HCT116 (cell line): ENCODE measurements around the gene NOC2L. TPM values are rescaled to one million over a fixed set of nuclear protein-coding genes. Genes with fewer than 3 reads are reported as not detected.

Experiments
- ATAC-seq: fragments of 200-7000 bp; cut with Tn5 transposase; 2 replicates; pipeline ENCODE4 v1.9.1; 2020; ENCODE audit warnings: mild to moderate bottlenecking, moderate library complexity
- BruUV-seq: library from RNA; stranded (reverse); fragments of 400-500 nt; replicated peaks from 2 replicates; lab custom pipeline; 2021; lab: Mats Ljungman, UMichigan
- CTCF ChIA-PET: fragments of 300-600 bp; sonication (Branson Sonifier 250); formaldehyde crosslinking; loops from one replicate; lab custom pipeline; 2021; ENCODE audit warnings: antibody characterized with exemption; lab: Charles Lee
- POLR2A ChIA-PET: fragments of 300-600, 350-600 bp; sonication (Branson Sonifier 250); formaldehyde crosslinking; loops from one replicate; lab custom pipeline; 2021; ENCODE audit warnings: antibody characterized with exemption; lab: Charles Lee
- RAD21 ChIA-PET, 2 experiments: fragments of 300-600 bp; sonication (Branson Sonifier 250); formaldehyde crosslinking; loops; one replicate each; lab custom pipeline; 2023; ENCODE audit warnings: low total read pairs in 2 of 2; ENCODE audit not compliant: uncharacterized antibody in 2 of 2, unreplicated experiment in 2 of 2, low non-redundant PET in 1 of 2; lab: Charles Lee
- DNase-seq: peaks from one replicate; pipeline ENCODE4 v3.0.0-alpha.2; 2010; ENCODE audit warnings: low read depth, low spot score
- H2AFZ ChIP-seq: fragments of 200-600 bp; shearing (Covaris generic), sonication (generic); 2 replicates; pipeline ENCODE4 v1.6.1; 2017; ENCODE audit warnings: low read depth, mixed run types, mixed read lengths, antibody characterized with exemption, low read length; ENCODE audit not compliant: poor library complexity, severe bottlenecking
- H3K27ac ChIP-seq: 2 replicates; pipeline ENCODE4 v1.5.1; 2012; ENCODE audit warnings: low read depth, low read length
- H3K27me3 ChIP-seq: fragments of 200-600 bp; sonication (generic); 2 replicates; pipeline ENCODE4 v1.6.1; 2016; ENCODE audit warnings: mixed run types, low read length, mixed read lengths; ENCODE audit not compliant: insufficient read depth
- H3K36me3 ChIP-seq, 2 experiments: fragments of 200-500 bp in 1 of 2; fragments of 200-600 bp in 1 of 2; sonication (Bioruptor generic) in 1 of 2; sonication (generic) in 1 of 2; 2 replicates each; pipeline versions ENCODE4 v1.5.1 to v1.6.1; 2014 to 2016; ENCODE audit warnings: low read length in 2 of 2, inconsistent platforms in 1 of 2, mixed read lengths in 1 of 2, mixed run types in 1 of 2; ENCODE audit not compliant: insufficient read depth in 2 of 2, control insufficient read depth in 1 of 2
- H3K4me1 ChIP-seq, 2 experiments: fragments of 200-600 bp in 1 of 2; sonication (generic) in 1 of 2; 2 replicates each; pipeline versions ENCODE4 v1.5.1 to v1.6.1; 2012 to 2017; ENCODE audit warnings: low read length in 2 of 2, inconsistent platforms in 1 of 2, mild to moderate bottlenecking in 1 of 2, mixed read lengths in 1 of 2, mixed run types in 1 of 2, moderate library complexity in 1 of 2; ENCODE audit not compliant: insufficient read depth in 2 of 2, control insufficient read depth in 1 of 2
- H3K4me2 ChIP-seq: fragments of 200-600 bp; sonication (generic); 2 replicates; pipeline ENCODE4 v1.6.1; 2017; ENCODE audit warnings: mixed run types, low read length, mixed read lengths
- H3K4me3 ChIP-seq, 2 experiments: fragments of 200-600 bp in 1 of 2; sonication (generic) in 1 of 2; replicated peaks in 1 of 2; 2 replicates each; pipeline ENCODE4 v1.5.1; 2011 to 2016; ENCODE audit warnings: low read length in 2 of 2, control low read depth in 1 of 2, low read depth in 1 of 2, mild to moderate bottlenecking in 1 of 2, mixed read lengths in 1 of 2, mixed run types in 1 of 2
- H3K79me2 ChIP-seq: fragments of 200-600 bp; sonication (generic); 2 replicates; pipeline ENCODE4 v1.6.1; 2017; ENCODE audit warnings: mild to moderate bottlenecking, mixed run types, low read length, moderate library complexity, mixed read lengths; ENCODE audit not compliant: insufficient read depth
- H3K9ac ChIP-seq: fragments of 200-600 bp; sonication (generic); 2 replicates; pipeline ENCODE4 v1.6.1; 2016; ENCODE audit warnings: low read length, mixed read lengths
- H3K9me2 ChIP-seq: fragments of 200-600 bp; sonication (generic), shearing (Covaris generic); 2 replicates; pipeline ENCODE4 v1.6.1; 2017; ENCODE audit warnings: mixed run types, mild to moderate bottlenecking, moderate library complexity; ENCODE audit not compliant: insufficient read depth
- H3K9me3 ChIP-seq, 2 experiments: fragments of 200-500 bp in 1 of 2; fragments of 200-600 bp in 1 of 2; sonication (Bioruptor generic) in 1 of 2; sonication (generic) in 1 of 2; 2 replicates each; pipeline ENCODE4 v1.6.1; 2014 to 2017; ENCODE audit warnings: low read length in 2 of 2, mixed read lengths in 2 of 2, inconsistent platforms in 1 of 2, low read depth in 1 of 2, mild to moderate bottlenecking in 1 of 2, mixed run types in 1 of 2, moderate library complexity in 1 of 2; ENCODE audit not compliant: control insufficient read depth in 1 of 2, insufficient read depth in 1 of 2
- H4K20me1 ChIP-seq: fragments of 200-600 bp; sonication (generic), shearing (Covaris generic); 2 replicates; pipeline ENCODE4 v1.6.1; 2017; ENCODE audit warnings: mixed run types, mild to moderate bottlenecking, moderate library complexity; ENCODE audit not compliant: insufficient read depth
- CBX3 ChIP-seq: IDR thresholded peaks from 2 replicates; pipeline ENCODE4 v1.6.1; 2012; ENCODE audit warnings: low read depth
- EGR1 ChIP-seq: IDR thresholded peaks from 2 replicates; pipeline ENCODE4 v1.6.1; 2012; ENCODE audit warnings: low read depth
- ELF1 ChIP-seq: IDR thresholded peaks from 2 replicates; pipeline ENCODE4 v1.6.1; 2012; ENCODE audit warnings: low read depth, borderline replicate concordance
- EZH2 ChIP-seq: fragments of 200-600 bp; sonication (generic); IDR thresholded peaks from 2 replicates; pipeline ENCODE4 v1.6.1; 2017; ENCODE audit warnings: antibody characterized with exemption, mixed run types
- EZH2phosphoT487 ChIP-seq: fragments of 200-600 bp; IDR thresholded peaks from 2 replicates; pipeline ENCODE4 v1.6.1; 2018; ENCODE audit warnings: antibody characterized with exemption, borderline replicate concordance
- JUND ChIP-seq: IDR thresholded peaks from 2 replicates; pipeline ENCODE4 v1.6.1; 2012
- POLR2AphosphoS5 ChIP-seq: IDR thresholded peaks from 2 replicates; pipeline ENCODE4 v1.6.1; 2011; ENCODE audit warnings: mild to moderate bottlenecking, low read depth, low read length, moderate library complexity
- SP1 ChIP-seq: IDR thresholded peaks from 2 replicates; pipeline ENCODE4 v1.6.1; 2012; ENCODE audit warnings: low read depth
- SRF ChIP-seq: IDR thresholded peaks from 2 replicates; pipeline ENCODE4 v1.6.1; 2012; ENCODE audit warnings: low read depth
- TCF7L2 ChIP-seq: IDR thresholded peaks from 2 replicates; pipeline ENCODE4 v1.7.0; 2011; ENCODE audit warnings: borderline replicate concordance, inconsistent platforms; ENCODE audit not compliant: insufficient read depth, insufficient read length; ENCODE audit errors: extremely low read depth
- YY1 ChIP-seq: IDR thresholded peaks from 2 replicates; pipeline ENCODE4 v1.6.1; 2011; ENCODE audit warnings: low read length, low read depth, moderate library complexity, mild to moderate bottlenecking; ENCODE audit not compliant: insufficient replicate concordance; ENCODE audit errors: extremely low read depth
- ZFX ChIP-seq: fragments of 450-650 bp; IDR thresholded peaks from 2 replicates; pipeline ENCODE4 v1.6.1; 2017
- intact Hi-C: fragments of 100-400 bp; cut with micrococcal nuclease; formaldehyde crosslinking; loops from 2 replicates; pipeline ENCODE4 v1.10.0; 2022
- total RNA-seq: library from RNA; stranded (reverse); gene quantifications from one replicate; pipeline ENCODE4 v1.2.1, GENCODE V29; 2021; ENCODE audit not compliant: unreplicated experiment
- TF ChIP-seq, protein P1 (sequence below), 3 experiments: fragments of 200-600 bp in 1 of 3; sonication (generic) in 1 of 3; IDR thresholded peaks in 2 of 3; conservative IDR thresholded peaks in 1 of 3; 2 replicates each; pipeline ENCODE4 v1.5.1; 2012 to 2017; ENCODE audit warnings: low read depth in 2 of 3, low read length in 2 of 3, antibody characterized with exemption in 1 of 3, borderline replicate concordance in 1 of 3, control low read depth in 1 of 3, mild to moderate bottlenecking in 1 of 3, mixed read lengths in 1 of 3, mixed run types in 1 of 3, moderate library complexity in 1 of 3; ENCODE audit not compliant: insufficient read depth in 1 of 3
- TF ChIP-seq, protein P2 (sequence below): IDR thresholded peaks from 2 replicates; pipeline ENCODE4 v1.6.1; 2012; ENCODE audit warnings: low read depth
- TF ChIP-seq, protein P3 (sequence below): IDR thresholded peaks from 2 replicates; pipeline ENCODE4 v1.6.1; 2012

The NOC2L gene
- total RNA-seq, 1 experiment from 2014 or later = 260 TPM

DNA sequence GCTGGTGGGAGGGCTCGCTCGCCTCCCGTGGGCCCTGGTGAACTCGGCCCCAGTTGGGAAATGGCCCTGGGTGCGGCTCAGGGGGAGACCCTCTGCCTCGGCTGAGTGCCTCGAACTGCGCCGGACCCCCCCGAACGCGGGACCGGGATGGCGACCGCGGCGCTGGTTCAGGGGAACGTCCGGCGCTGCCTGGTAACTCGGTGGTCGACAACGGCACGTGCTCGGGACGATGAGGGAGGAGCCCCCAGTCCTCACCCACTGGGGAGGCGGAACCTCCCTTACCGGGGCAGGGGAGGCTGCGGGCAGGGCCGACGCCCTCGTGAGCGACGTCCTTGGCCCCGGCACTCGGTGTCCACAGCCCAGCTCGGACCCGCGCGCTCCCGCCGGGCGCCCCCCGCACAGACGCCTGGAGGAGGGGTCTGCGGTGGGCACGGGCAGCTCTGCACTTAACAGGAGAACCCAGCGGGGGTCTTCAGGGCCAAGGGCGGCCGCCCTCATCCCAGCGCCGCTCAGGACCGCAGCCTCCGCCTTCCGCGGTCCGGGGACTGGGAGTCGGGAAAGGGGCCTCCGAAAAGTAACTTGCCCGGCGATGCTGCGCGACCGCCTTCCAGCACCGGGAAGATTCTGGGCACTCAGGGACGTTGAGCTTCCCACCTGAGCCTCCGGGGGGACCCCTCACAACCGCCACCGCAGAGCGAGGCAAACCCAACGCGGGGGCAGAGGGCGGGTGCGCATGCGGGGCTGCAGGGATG, 39.1 kb upstream of the NOC2L start:
- peak overlapping the region; percentile 99 for H3K27ac ChIP-seq
- POLR2A ChIA-PET = interaction anchor here (0.6 to 1.0 kb wide), 2 partner anchors 14 to 41 kb away, joined by 3 read pairs; no protein-coding TSS in a partner anchor
- H3K4me3 ChIP-seq = peak overlapping the region; percentile 75 to 83

More for the DNA sequence above, 39.1 kb upstream of the NOC2L start:
- Histone ChIP-seq H3K79me2 (peaks cover 29% of the 10 kb centered on the region), H3K4me2 (peak overlapping the region; percentile 98), H3K4me1 (peaks cover 9 to 49% of the 10 kb centered on the region in 2 experiments; a peak in 3 of 4 replicates), H3K9me2 (no peaks in the 10 kb centered on the region), H3K9me3 (no peaks in the 10 kb centered on the region), H3K27me3 (no peaks in the 10 kb centered on the region), H3K9ac (peak overlapping the region; percentile 100), H2AFZ (no peak overlapping the region), H3K36me3 (no peaks in the 10 kb centered on the region), H4K20me1 (peaks cover 8% of the 10 kb centered on the region; the same call in 1 of the 2 replicates)
- no TSS peak for BruUV-seq
- ATAC-seq (no peak), DNase-seq (no peak)
- ChIA-PET CTCF (interaction anchor here (1.0 kb wide), 1 partner anchor 14 kb away, joined by 4 read pairs; no protein-coding TSS in a partner anchor), RAD21 (no interaction called here)
- intact Hi-C loops = no loop called here
- TF ChIP-seq EGR1 = no peak
- TF ChIP-seq SRF = no peak
- TF ChIP-seq CBX3 = no peak
- TF ChIP-seq, protein P1, sequence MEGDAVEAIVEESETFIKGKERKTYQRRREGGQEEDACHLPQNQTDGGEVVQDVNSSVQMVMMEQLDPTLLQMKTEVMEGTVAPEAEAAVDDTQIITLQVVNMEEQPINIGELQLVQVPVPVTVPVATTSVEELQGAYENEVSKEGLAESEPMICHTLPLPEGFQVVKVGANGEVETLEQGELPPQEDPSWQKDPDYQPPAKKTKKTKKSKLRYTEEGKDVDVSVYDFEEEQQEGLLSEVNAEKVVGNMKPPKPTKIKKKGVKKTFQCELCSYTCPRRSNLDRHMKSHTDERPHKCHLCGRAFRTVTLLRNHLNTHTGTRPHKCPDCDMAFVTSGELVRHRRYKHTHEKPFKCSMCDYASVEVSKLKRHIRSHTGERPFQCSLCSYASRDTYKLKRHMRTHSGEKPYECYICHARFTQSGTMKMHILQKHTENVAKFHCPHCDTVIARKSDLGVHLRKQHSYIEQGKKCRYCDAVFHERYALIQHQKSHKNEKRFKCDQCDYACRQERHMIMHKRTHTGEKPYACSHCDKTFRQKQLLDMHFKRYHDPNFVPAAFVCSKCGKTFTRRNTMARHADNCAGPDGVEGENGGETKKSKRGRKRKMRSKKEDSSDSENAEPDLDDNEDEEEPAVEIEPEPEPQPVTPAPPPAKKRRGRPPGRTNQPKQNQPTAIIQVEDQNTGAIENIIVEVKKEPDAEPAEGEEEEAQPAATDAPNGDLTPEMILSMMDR (IDR thresholded peaks at IDR 0.05 in 2 of 3, conservative IDR thresholded peaks at IDR 0.05 in 1 of 3; ENCODE audit: borderline replicate concordance in 1 of 3, insufficient read depth in 1 of 3, low read depth in 2 of 3, low read length in 2 of 3) = no peak
- TF ChIP-seq EZH2phosphoT487 = no peak
- no peak for TF ChIP-seq YY1
- TF ChIP-seq, protein P2, sequence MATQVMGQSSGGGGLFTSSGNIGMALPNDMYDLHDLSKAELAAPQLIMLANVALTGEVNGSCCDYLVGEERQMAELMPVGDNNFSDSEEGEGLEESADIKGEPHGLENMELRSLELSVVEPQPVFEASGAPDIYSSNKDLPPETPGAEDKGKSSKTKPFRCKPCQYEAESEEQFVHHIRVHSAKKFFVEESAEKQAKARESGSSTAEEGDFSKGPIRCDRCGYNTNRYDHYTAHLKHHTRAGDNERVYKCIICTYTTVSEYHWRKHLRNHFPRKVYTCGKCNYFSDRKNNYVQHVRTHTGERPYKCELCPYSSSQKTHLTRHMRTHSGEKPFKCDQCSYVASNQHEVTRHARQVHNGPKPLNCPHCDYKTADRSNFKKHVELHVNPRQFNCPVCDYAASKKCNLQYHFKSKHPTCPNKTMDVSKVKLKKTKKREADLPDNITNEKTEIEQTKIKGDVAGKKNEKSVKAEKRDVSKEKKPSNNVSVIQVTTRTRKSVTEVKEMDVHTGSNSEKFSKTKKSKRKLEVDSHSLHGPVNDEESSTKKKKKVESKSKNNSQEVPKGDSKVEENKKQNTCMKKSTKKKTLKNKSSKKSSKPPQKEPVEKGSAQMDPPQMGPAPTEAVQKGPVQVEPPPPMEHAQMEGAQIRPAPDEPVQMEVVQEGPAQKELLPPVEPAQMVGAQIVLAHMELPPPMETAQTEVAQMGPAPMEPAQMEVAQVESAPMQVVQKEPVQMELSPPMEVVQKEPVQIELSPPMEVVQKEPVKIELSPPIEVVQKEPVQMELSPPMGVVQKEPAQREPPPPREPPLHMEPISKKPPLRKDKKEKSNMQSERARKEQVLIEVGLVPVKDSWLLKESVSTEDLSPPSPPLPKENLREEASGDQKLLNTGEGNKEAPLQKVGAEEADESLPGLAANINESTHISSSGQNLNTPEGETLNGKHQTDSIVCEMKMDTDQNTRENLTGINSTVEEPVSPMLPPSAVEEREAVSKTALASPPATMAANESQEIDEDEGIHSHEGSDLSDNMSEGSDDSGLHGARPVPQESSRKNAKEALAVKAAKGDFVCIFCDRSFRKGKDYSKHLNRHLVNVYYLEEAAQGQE = no peak
- no peak for TF ChIP-seq TCF7L2
- no peak for TF ChIP-seq ELF1
- TF ChIP-seq EZH2 = no peak
- TF ChIP-seq, protein P3, sequence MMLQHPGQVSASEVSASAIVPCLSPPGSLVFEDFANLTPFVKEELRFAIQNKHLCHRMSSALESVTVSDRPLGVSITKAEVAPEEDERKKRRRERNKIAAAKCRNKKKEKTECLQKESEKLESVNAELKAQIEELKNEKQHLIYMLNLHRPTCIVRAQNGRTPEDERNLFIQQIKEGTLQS = no peak
- no peak for TF ChIP-seq SP1
- TF ChIP-seq ZFX = no peak
- no peak for TF ChIP-seq JUND
- no peak for TF ChIP-seq POLR2AphosphoS5
